ENCODE results near the gene RNH1. TPM values are rescaled to one million over a fixed set of nuclear protein-coding genes. Genes with fewer than 3 reads are reported as not detected.

The RNH1 gene
- total RNA-seq, 1 donor from 2014 or later, result 227 TPM

GRCh38 chr11:459511-460220 lies 47.4 kb downstream of the RNH1 start:
- no peak for DNase-seq (ENCODE audit: low read depth)

GRCh38 chr11:457111-457760 lies 49.8 kb downstream of the RNH1 start:
- DNase-seq (ENCODE audit: low read depth), result no peak

GRCh38 chr11:456533-456932 lies 50.5 kb downstream of the RNH1 start:
- no peak for DNase-seq (ENCODE audit: low read depth)

GRCh38 chr11:455566-456147 lies 51.4 kb downstream of the RNH1 start:
- DNase-seq (ENCODE audit: low read depth), result no peak

GRCh38 chr11:454801-455565 lies 52.1 kb downstream of the RNH1 start:
- DNase-seq (ENCODE audit: low read depth), result no peak

- no peak for DNase-seq (ENCODE audit: low read depth)
Observed at GRCh38 chr11:454043-454442, 53.0 kb downstream of the RNH1 start.

GRCh38 chr11:453564-453963 lies 53.5 kb downstream of the RNH1 start:
- no peak for DNase-seq (ENCODE audit: low read depth)

- DNase-seq (ENCODE audit: low read depth), result no peak
Observed at GRCh38 chr11:452916-453527, 54.0 kb downstream of the RNH1 start.

GRCh38 chr11:452203-452744 lies 54.8 kb downstream of the RNH1 start:
- no peak for DNase-seq (ENCODE audit: low read depth)

GRCh38 chr11:451738-452137 lies 55.3 kb downstream of the RNH1 start:
- DNase-seq (ENCODE audit: low read depth), result no peak

- DNase-seq (ENCODE audit: low read depth), result peak; percentile 60
Observed at GRCh38 chr11:450809-451451, 56.1 kb downstream of the RNH1 start.

GRCh38 chr11:449889-450808 lies 56.9 kb downstream of the RNH1 start, which contains the start of gene PTDSS2:
TSS of gene PTDSS2 (plus strand) at chr11:450279. CDS start at chr11:450456, 177 bp downstream.
- DNase-seq (ENCODE audit: low read depth), result peak; percentile 90

- peak; percentile 67 for DNase-seq (ENCODE audit: low read depth)
Observed at GRCh38 chr11:447923-448731, 58.9 kb downstream of the RNH1 start.

- no peak for DNase-seq (ENCODE audit: low read depth)
Observed at GRCh38 chr11:446891-447290, 60.2 kb downstream of the RNH1 start.

- no peak for DNase-seq (ENCODE audit: low read depth)
Observed at GRCh38 chr11:445765-446588, 61.1 kb downstream of the RNH1 start.
